Dermis blood vessel endothelial cell (primary cell): ENCODE results near the gene SCRG1. TPM values are rescaled to one million over a fixed set of nuclear protein-coding genes. Genes with fewer than 3 reads are reported as not detected.
A peak's percentile ranks its signal among the peaks of the same experiment; 100 is the strongest.

Source experiments
- DNase-seq: peaks from one replicate; pipeline ENCODE4 v3.0.0; 2010
- total RNA-seq: library from RNA; depleted of rRNA; stranded (reverse); fragments of >200 nt; gene quantifications from 2 replicates; pipeline ENCODE4 v1.2.3, GENCODE V29; 2014

SCRG1 gene
- total RNA-seq, 1 donor from 2014 or later, result under 0.01 TPM

- DNase-seq, result no peak
Measured at GRCh38 chr4:173410079-173410478, 11.2 kb upstream of the SCRG1 start.

- DNase-seq, result no peak
Measured at GRCh38 chr4:173405840-173406606, 7.1 kb upstream of the SCRG1 start.

- no peak for DNase-seq
Measured at GRCh38 chr4:173404296-173404865, 5.5 kb upstream of the SCRG1 start.

GRCh38 chr4:173403051-173403450, 4.1 kb upstream of the SCRG1 start:
- no peak for DNase-seq

- DNase-seq, result no peak
Measured at GRCh38 chr4:173401063-173401462, 2.1 kb upstream of the SCRG1 start.

- DNase-seq, result no peak
Measured at GRCh38 chr4:173398220-173398619, 696 bp downstream of the SCRG1 start.

- DNase-seq, result no peak
Measured at GRCh38 chr4:173397604-173398003, 1.3 kb downstream of the SCRG1 start.

GRCh38 chr4:173391701-173392100, 7.2 kb downstream of the SCRG1 start:
- no peak for DNase-seq

GRCh38 chr4:173386751-173387150, 12.2 kb downstream of the SCRG1 start:
- DNase-seq, result no peak

- DNase-seq, result no peak
Measured at GRCh38 chr4:173382349-173382748, 16.6 kb downstream of the SCRG1 start.

GRCh38 chr4:173381610-173382009, 17.3 kb downstream of the SCRG1 start:
- peak; percentile 6 for DNase-seq

- no peak for DNase-seq
Measured at GRCh38 chr4:173380987-173381386, 17.9 kb downstream of the SCRG1 start.

- DNase-seq, result no peak
Measured at GRCh38 chr4:173379929-173380328, 19.0 kb downstream of the SCRG1 start.

GRCh38 chr4:173374588-173374987, 24.3 kb downstream of the SCRG1 start:
- no peak for DNase-seq

- peak; percentile 80 for DNase-seq
Measured at GRCh38 chr4:173371292-173372192, 27.4 kb downstream of the SCRG1 start.

- DNase-seq, result peak; percentile 99
Measured at GRCh38 chr4:173370477-173371291, 28.2 kb downstream of the SCRG1 start, which contains the start of gene SAP30. SAP30 (plus strand) TSS chr4:173370954; CDS start chr4:173371183, 229 bp downstream.

- no peak for DNase-seq
Measured at GRCh38 chr4:173370130-173370476, 28.8 kb downstream of the SCRG1 start.

- peak; percentile 17 for DNase-seq
Measured at GRCh38 chr4:173367946-173368345, 31.0 kb downstream of the SCRG1 start.

GRCh38 chr4:173367285-173367684, 31.6 kb downstream of the SCRG1 start:
- peak; percentile 61 for DNase-seq

GRCh38 chr4:173365359-173365996, 33.4 kb downstream of the SCRG1 start:
- no peak for DNase-seq

- no peak for DNase-seq
Measured at GRCh38 chr4:173362666-173363065, 36.2 kb downstream of the SCRG1 start.
